ENCODE data around the gene FREY1. TPM values are rescaled to one million over a fixed set of nuclear protein-coding genes. Genes with fewer than 3 reads are reported as not detected.

The FREY1 gene
- total RNA-seq, 1 experiment from 2014 or later, result 1.4 TPM

DNA sequence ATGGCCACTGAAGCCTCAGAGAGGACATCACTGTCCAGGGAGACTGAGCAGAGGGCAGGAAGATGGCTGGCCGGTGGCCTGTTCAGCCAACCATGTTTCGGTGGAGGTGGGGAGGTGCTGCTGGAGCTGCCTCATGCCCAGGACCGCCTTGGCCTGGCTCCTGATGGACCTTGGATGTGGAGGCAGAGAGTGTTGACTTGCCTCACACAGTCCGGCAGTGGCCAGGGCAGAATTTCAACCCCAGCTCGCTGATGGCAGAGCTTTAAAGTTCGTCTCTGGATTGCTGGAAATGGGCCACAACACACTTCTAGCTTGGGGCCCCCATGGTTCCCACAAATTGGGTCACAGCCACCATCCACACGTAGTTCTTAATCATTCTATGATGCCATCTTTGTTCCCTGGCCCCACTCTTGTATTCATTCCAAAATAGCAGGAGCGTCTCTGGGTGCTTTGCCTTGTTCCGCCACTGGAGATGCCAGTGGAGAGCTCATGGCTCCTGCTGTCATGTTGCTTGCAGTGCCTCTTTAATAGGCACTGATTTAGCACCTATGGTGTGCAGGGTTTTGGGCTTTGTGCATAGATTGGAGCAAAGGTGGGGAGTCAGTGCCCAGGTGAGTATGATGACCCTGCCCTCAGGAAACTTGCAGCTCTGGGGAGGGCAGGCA lies 16.1 kb downstream of the FREY1 start:
- DNase-seq (ENCODE audit: low read depth, low spot score) (no peak), ATAC-seq (no peak)
- Histone ChIP-seq H3K4me3 (ENCODE audit: low read depth in 2 of 2, low read length in 2 of 2) (no peak overlapping the region), H3K9me3 (ENCODE audit: control insufficient read depth, insufficient read depth, low read depth, low read length) (no peaks in the 10 kb centered on the region), H3K4me1 (ENCODE audit: control insufficient read depth, insufficient read depth, low read length) (no peaks in the 10 kb centered on the region), H3K27me3 (ENCODE audit: control insufficient read depth, insufficient read depth, low read length) (no peaks in the 10 kb centered on the region), H3K36me3 (ENCODE audit: control insufficient read depth, insufficient read depth, low read length) (no peaks in the 10 kb centered on the region), H3K27ac (ENCODE audit: low read length) (no peak overlapping the region)
- BruUV-seq (replicated peaks), result no TSS peak
- ChIA-PET CTCF (no interaction called here), POLR2A (no interaction called here)
- TF ChIP-seq, protein P1, sequence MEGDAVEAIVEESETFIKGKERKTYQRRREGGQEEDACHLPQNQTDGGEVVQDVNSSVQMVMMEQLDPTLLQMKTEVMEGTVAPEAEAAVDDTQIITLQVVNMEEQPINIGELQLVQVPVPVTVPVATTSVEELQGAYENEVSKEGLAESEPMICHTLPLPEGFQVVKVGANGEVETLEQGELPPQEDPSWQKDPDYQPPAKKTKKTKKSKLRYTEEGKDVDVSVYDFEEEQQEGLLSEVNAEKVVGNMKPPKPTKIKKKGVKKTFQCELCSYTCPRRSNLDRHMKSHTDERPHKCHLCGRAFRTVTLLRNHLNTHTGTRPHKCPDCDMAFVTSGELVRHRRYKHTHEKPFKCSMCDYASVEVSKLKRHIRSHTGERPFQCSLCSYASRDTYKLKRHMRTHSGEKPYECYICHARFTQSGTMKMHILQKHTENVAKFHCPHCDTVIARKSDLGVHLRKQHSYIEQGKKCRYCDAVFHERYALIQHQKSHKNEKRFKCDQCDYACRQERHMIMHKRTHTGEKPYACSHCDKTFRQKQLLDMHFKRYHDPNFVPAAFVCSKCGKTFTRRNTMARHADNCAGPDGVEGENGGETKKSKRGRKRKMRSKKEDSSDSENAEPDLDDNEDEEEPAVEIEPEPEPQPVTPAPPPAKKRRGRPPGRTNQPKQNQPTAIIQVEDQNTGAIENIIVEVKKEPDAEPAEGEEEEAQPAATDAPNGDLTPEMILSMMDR (IDR thresholded peaks at IDR 0.05), result no peak
- no peak for TF ChIP-seq TCF7L2 (IDR thresholded peaks at IDR 0.05; ENCODE audit: low read depth, low read length)
- TF ChIP-seq POLR2AphosphoS5 (IDR thresholded peaks at IDR 0.05; ENCODE audit: low read depth, low read length), result no peak
- no peak for TF ChIP-seq SIN3A (IDR thresholded peaks at IDR 0.05; ENCODE audit: borderline replicate concordance, insufficient read depth, low read depth, low read length)
- TF ChIP-seq, protein P2, sequence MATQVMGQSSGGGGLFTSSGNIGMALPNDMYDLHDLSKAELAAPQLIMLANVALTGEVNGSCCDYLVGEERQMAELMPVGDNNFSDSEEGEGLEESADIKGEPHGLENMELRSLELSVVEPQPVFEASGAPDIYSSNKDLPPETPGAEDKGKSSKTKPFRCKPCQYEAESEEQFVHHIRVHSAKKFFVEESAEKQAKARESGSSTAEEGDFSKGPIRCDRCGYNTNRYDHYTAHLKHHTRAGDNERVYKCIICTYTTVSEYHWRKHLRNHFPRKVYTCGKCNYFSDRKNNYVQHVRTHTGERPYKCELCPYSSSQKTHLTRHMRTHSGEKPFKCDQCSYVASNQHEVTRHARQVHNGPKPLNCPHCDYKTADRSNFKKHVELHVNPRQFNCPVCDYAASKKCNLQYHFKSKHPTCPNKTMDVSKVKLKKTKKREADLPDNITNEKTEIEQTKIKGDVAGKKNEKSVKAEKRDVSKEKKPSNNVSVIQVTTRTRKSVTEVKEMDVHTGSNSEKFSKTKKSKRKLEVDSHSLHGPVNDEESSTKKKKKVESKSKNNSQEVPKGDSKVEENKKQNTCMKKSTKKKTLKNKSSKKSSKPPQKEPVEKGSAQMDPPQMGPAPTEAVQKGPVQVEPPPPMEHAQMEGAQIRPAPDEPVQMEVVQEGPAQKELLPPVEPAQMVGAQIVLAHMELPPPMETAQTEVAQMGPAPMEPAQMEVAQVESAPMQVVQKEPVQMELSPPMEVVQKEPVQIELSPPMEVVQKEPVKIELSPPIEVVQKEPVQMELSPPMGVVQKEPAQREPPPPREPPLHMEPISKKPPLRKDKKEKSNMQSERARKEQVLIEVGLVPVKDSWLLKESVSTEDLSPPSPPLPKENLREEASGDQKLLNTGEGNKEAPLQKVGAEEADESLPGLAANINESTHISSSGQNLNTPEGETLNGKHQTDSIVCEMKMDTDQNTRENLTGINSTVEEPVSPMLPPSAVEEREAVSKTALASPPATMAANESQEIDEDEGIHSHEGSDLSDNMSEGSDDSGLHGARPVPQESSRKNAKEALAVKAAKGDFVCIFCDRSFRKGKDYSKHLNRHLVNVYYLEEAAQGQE (IDR thresholded peaks at IDR 0.05; ENCODE audit: insufficient read depth in 1 of 2, low read depth in 2 of 2, low read length in 1 of 2), result no peak
- in situ Hi-C loops (cut with HindIII; ENCODE audit: low pct_unique_long_range_greater_than_20kb, low sequenced_read_pairs), result no loop called here
- intact Hi-C loops (cut with micrococcal nuclease; ENCODE audit: unreplicated experiment), result no loop called here

DNA sequence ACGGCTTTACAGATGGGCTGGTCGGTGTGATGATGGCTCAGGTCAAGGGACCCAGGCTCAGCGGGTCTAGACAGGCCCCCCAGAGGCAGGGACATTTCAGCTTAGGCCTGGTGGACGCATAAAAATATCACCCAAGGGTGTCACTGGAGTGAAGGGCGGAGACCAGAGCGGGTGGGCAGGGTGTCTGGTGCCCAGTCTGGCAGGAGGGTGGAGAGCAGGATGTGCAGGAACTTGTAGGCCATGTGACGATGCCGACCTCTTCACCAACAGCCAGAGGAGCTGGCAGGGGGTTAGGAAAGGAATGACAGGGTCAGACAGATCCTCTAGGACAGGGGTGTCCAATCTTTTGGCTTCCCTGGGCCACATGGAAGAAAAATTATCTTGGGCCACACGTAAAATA lies 17.1 kb downstream of the FREY1 start:
- ATAC-seq, result no peak
- intact Hi-C loops (cut with micrococcal nuclease; ENCODE audit: unreplicated experiment) (no loop called here), in situ Hi-C loops (cut with HindIII; ENCODE audit: low pct_unique_long_range_greater_than_20kb, low sequenced_read_pairs) (no loop called here)
- no peaks in the 10 kb centered on the region for H3K27me3 ChIP-seq (ENCODE audit: control insufficient read depth, insufficient read depth, low read length)
- no peak overlapping the region for H3K4me3 ChIP-seq (ENCODE audit: low read depth in 2 of 2, low read length in 2 of 2)
- no peak overlapping the region for H3K27ac ChIP-seq (ENCODE audit: low read length)
- ChIA-PET CTCF (no interaction called here), POLR2A (interaction anchor here (0.5 kb wide), 1 partner anchor 260 kb away, joined by 3 read pairs; no protein-coding TSS in a partner anchor)
- no peaks in the 10 kb centered on the region for H3K9me3 ChIP-seq (ENCODE audit: control insufficient read depth, insufficient read depth, low read depth, low read length)
- DNase-seq (ENCODE audit: low read depth, low spot score), result no peak
- TF ChIP-seq, protein P2 (IDR thresholded peaks at IDR 0.05; ENCODE audit: insufficient read depth in 1 of 2, low read depth in 2 of 2, low read length in 1 of 2), result no peak
- no peak for TF ChIP-seq TCF7L2 (IDR thresholded peaks at IDR 0.05; ENCODE audit: low read depth, low read length)
- TF ChIP-seq POLR2AphosphoS5 (IDR thresholded peaks at IDR 0.05; ENCODE audit: low read depth, low read length), result no peak
- TF ChIP-seq, protein P1 (IDR thresholded peaks at IDR 0.05), result no peak
- no peak for TF ChIP-seq SIN3A (IDR thresholded peaks at IDR 0.05; ENCODE audit: borderline replicate concordance, insufficient read depth, low read depth, low read length)
- no TSS peak for BruUV-seq (replicated peaks)
- H3K4me1 ChIP-seq (ENCODE audit: control insufficient read depth, insufficient read depth, low read length), result no peaks in the 10 kb centered on the region
- H3K36me3 ChIP-seq (ENCODE audit: control insufficient read depth, insufficient read depth, low read length), result no peaks in the 10 kb centered on the region
